Endothelial cell of hepatic sinusoid (primary cell): ENCODE results near the gene IRAG1.

Experiments used
- in situ Hi-C: cut with HindIII; loops from 2 replicates; pipeline ENCODE4 v1.10.0; 2017; ENCODE audit warnings: low sequenced_read_pairs

The IRAG1 gene

GRCh38 chr11:10693509-10694081 lies at the start of gene IRAG1:
TSS of gene IRAG1 (minus strand) at chr11:10693755. CDS start at chr11:10693602, 153 bp downstream.
- in situ Hi-C loops, result no loop called here

DNA sequence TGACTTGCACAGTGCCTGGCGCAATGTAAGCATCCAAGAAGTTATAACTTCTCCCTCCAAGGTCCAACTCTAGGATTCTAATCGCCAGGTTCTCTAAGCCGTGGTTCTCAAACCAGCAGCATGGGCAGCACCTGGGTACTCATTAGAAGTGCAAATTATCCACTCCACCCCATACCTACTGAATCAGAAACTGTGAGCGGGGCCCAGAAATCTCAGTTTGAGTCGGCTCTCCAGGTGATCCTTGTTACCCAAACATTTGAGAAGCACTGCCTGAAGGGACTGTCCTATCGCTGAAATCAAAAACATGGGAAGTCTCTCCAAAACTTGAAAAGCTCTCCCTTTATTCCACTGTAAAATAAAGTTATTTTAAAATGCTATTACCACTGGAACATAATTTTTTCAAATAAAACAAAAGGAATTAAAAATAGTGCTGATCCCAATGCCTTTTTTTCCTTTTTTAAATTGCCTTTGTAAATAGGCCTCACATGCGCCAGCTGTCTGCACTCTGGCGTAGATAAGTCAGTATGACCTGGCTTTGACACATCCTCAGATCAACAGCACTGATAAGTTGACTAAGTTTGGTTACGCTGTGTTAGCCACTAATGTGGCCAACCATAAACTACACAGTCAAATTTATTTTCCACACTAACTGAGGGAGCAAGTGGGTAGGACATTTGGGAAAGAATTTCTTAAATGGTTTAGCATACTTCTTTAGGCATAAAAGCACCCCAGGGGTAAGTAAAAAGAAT lies 49.1 kb upstream of the IRAG1 start:
- in situ Hi-C loops, result loop anchor here (25.0 kb wide), 1 partner anchor 230 kb away; no protein-coding TSS in a partner anchor

GRCh38 chr11:10735481-10736475 lies 42.2 kb upstream of the IRAG1 start:
- in situ Hi-C loops, result loop anchor here (25.0 kb wide), 1 partner anchor 223 kb away; no protein-coding TSS in a partner anchor

GRCh38 chr11:10731064-10731680 lies 37.6 kb upstream of the IRAG1 start:
- in situ Hi-C loops, result loop anchor here (25.0 kb wide), 1 partner anchor 219 kb away; no protein-coding TSS in a partner anchor

GRCh38 chr11:10730151-10730550 lies 36.6 kb upstream of the IRAG1 start:
- in situ Hi-C loops, result loop anchor here (25.0 kb wide), 1 partner anchor 218 kb away; no protein-coding TSS in a partner anchor

- in situ Hi-C loops, result loop anchor here (5.0 to 25.0 kb wide), 2 partner anchors 52 to 217 kb away; no protein-coding TSS in a partner anchor
Observed at GRCh38 chr11:10728789-10729472, 35.4 kb upstream of the IRAG1 start.

DNA sequence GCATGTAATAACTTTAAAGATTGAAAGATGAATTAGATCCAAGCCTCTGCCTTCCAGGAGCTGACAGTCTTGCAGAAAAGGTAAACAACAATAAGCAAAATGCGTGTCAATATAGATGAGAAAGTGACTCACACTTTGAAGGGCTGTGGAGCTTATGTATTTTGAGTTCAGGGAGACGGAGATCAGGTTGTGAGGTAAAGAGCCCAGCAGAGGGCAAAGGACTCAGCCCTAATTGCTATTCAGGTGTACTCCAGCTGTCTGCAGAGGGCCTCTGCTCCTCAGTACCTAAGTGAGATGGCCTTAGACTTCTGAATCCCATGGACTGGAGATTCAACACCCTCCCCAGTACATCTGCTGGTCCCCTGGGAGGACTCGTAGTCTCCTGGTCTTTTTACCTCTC lies 34.6 kb upstream of the IRAG1 start:
- in situ Hi-C loops, result loop anchor here (5.0 to 25.0 kb wide), 2 partner anchors 51 to 216 kb away; no protein-coding TSS in a partner anchor

- in situ Hi-C loops, result loop anchor here (5.0 to 25.0 kb wide), 2 partner anchors 50 to 215 kb away; no protein-coding TSS in a partner anchor
Observed at GRCh38 chr11:10727146-10727851, 33.7 kb upstream of the IRAG1 start.

DNA sequence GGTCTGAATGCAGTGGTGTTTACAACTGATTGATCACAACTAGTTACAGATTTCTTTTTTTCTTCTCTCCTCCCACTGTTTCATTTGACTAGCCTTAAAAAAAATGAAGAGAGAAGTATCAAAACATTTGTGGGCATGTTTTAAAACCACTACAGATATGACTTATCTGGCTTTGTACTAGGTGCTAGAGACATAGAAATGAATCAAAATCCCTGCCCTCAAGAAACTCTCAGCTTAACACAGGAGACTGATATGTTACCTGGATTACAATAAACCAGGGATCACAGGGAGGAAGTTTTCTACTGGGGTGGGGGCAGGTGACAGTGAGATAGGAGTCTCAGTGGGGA lies 32.3 kb upstream of the IRAG1 start:
- in situ Hi-C loops, result loop anchor here (5.0 to 25.0 kb wide), 2 partner anchors 49 to 214 kb away; no protein-coding TSS in a partner anchor

GRCh38 chr11:10725114-10725906 lies 31.8 kb upstream of the IRAG1 start:
- in situ Hi-C loops, result loop anchor here (5.0 to 25.0 kb wide), 2 partner anchors 48 to 213 kb away; no protein-coding TSS in a partner anchor

DNA sequence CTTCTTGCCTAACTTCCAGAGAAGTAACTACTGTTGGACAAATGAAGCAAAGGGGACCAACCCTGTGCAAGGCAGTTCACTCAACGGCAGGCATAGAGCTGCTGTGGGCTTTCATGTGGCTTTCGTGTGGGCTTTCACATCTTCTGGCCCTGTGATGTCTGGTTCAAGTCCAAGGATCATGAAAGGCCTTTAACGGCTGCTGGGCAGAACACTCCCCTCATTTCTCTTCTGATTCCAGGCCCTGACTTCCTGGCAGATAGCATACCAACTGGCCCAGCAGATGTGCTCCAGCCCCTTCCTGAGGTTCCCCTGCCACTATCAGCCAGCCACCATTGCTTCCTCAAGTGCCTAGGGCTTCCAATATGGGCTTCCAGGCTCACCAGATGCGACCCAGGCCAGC lies 28.8 kb upstream of the IRAG1 start:
- in situ Hi-C loops, result loop anchor here (25.0 kb wide), 1 partner anchor 535 kb away; no protein-coding TSS in a partner anchor

DNA sequence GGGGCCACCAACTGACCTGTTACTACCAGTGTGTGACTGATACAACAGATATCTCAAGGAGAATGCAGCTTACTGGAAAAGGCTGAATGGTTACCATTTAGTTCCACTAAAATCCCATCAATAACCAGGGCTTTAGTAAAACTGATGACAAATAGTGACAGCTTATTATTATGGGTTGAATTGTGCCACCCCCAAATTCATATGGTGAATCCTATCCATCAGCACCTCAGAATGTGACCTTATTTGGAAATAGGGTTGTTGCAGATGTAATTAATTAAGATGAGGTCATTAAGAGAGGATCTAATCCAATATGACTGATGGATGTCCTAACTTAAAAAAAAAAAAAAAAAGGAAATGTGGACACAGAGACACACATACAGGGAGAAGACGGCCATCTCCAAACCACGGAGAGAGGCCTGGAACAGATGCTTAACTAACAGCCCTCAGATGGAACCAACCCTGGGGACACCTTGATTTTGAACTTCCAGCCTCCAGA lies 27.4 kb upstream of the IRAG1 start:
- in situ Hi-C loops, result loop anchor here (25.0 kb wide), 1 partner anchor 534 kb away; no protein-coding TSS in a partner anchor

- in situ Hi-C loops, result loop anchor here (25.0 kb wide), 1 partner anchor 532 kb away; no protein-coding TSS in a partner anchor
Observed at GRCh38 chr11:10719616-10720015, 26.1 kb upstream of the IRAG1 start.

GRCh38 chr11:10716543-10717259 lies 23.1 kb upstream of the IRAG1 start:
- in situ Hi-C loops, result loop anchor here (25.0 kb wide), 1 partner anchor 529 kb away; no protein-coding TSS in a partner anchor

DNA sequence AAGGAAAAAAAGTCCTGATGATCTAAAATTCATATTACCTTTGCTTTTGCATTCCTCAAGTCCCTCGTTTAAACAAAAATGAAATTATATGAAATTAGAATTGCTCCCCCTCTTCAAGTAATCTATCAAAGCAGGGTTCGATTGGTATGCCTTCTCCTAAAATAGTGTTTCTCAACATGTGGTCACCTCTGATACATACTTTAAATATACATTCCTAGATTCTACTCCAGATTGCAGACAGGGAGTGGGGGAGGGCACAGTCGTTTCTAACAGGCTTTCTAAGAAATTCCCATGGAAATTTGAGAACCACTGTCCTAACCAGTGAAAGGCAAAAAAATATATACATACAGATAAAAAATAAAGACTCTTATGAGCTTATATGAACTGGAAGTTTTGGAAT lies 22.6 kb upstream of the IRAG1 start:
- in situ Hi-C loops, result loop anchor here (25.0 kb wide), 1 partner anchor 529 kb away; no protein-coding TSS in a partner anchor

DNA sequence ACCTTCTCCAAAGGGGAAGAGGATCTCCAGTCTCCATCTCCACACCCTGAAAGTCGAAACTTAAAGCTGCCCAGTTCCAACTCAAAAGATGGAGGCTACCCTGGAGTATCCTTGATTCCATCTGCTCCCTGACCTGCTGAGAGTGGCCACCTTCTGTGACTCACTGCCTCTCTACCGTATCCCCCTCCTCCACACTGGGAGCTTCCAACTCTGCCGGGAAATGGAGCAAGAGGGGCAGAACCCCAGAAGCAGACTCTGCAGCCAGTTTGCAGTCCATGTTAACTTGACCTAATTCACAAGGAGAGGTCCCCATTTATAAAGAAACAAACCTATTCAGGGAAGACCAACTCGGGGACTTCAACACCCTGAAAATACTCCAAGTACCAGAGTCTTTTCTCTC lies 22.0 kb upstream of the IRAG1 start:
- in situ Hi-C loops, result loop anchor here (25.0 kb wide), 1 partner anchor 528 kb away; no protein-coding TSS in a partner anchor
